ENCODE data around the gene GALNT2. TPM values are rescaled to one million over a fixed set of nuclear protein-coding genes. Genes with fewer than 3 reads are reported as not detected.

The GALNT2 gene
- polyA plus RNA-seq, 2 donors: 11.2 to 15.3 TPM

GRCh38 chr1:230307213-230307612 is 240.2 kb downstream of the GALNT2 start:
- H3K36me3 ChIP-seq (ENCODE audit: control insufficient read depth in 2 of 2, insufficient read depth in 2 of 2, low read length in 1 of 2): no peaks in the 10 kb centered on the region
- H3K9me3 ChIP-seq (ENCODE audit: control insufficient read depth in 2 of 2, insufficient read depth in 1 of 2, low read depth in 1 of 2, low read length in 1 of 2): no peaks in the 10 kb centered on the region
- H3K27ac ChIP-seq (ENCODE audit: low read depth in 2 of 2, low read length in 1 of 2): peak overlapping the region in 1 of 2 donors; percentile 6
- no peak overlapping the region for H3K4me3 ChIP-seq (ENCODE audit: low read depth in 1 of 2, low read length in 2 of 2)
- 37 to 47% methylated on average over 4 of the region's 4 CpGs for WGBS, 2 donors
- no peaks in the 10 kb centered on the region for H3K27me3 ChIP-seq (ENCODE audit: control insufficient read depth in 1 of 2, insufficient read depth in 2 of 2, low read length in 2 of 2)
- H3K4me1 ChIP-seq (ENCODE audit: control insufficient read depth in 2 of 2, insufficient read depth in 2 of 2, low read length in 1 of 2): peaks cover 3 to 6% of the 10 kb centered on the region in 2 donors

- Histone ChIP-seq H3K36me3 (ENCODE audit: control insufficient read depth in 2 of 2, insufficient read depth in 2 of 2, low read length in 1 of 2) (no peaks in the 10 kb centered on the region), H3K27me3 (ENCODE audit: control insufficient read depth in 1 of 2, insufficient read depth in 2 of 2, low read length in 2 of 2) (no peaks in the 10 kb centered on the region), H3K9me3 (ENCODE audit: control insufficient read depth in 2 of 2, insufficient read depth in 1 of 2, low read depth in 1 of 2, low read length in 1 of 2) (no peaks in the 10 kb centered on the region), H3K27ac (ENCODE audit: low read depth in 2 of 2, low read length in 1 of 2) (no peak overlapping the region), H3K4me3 (ENCODE audit: low read depth in 1 of 2, low read length in 2 of 2) (no peak overlapping the region), H3K4me1 (ENCODE audit: control insufficient read depth in 2 of 2, insufficient read depth in 2 of 2, low read length in 1 of 2) (peaks cover 3 to 6% of the 10 kb centered on the region in 2 donors)
- WGBS, 2 donors: 67 to 69% methylated on average over 8 of the region's 8 CpGs
Observed at GRCh38 chr1:230308039-230308438, 241.0 kb downstream of the GALNT2 start.

- 92 to 94% methylated on average over 17 of the region's 17 CpGs for WGBS, 2 donors
- Histone ChIP-seq H3K27ac (ENCODE audit: low read depth in 2 of 2, low read length in 1 of 2) (no peak overlapping the region), H3K4me3 (ENCODE audit: low read depth in 1 of 2, low read length in 2 of 2) (no peak overlapping the region), H3K36me3 (ENCODE audit: control insufficient read depth in 2 of 2, insufficient read depth in 2 of 2, low read length in 1 of 2) (no peaks in the 10 kb centered on the region), H3K9me3 (ENCODE audit: control insufficient read depth in 2 of 2, insufficient read depth in 1 of 2, low read depth in 1 of 2, low read length in 1 of 2) (no peaks in the 10 kb centered on the region), H3K27me3 (ENCODE audit: control insufficient read depth in 1 of 2, insufficient read depth in 2 of 2, low read length in 2 of 2) (no peaks in the 10 kb centered on the region), H3K4me1 (ENCODE audit: control insufficient read depth in 2 of 2, insufficient read depth in 2 of 2, low read length in 1 of 2) (peaks cover 3 to 6% of the 10 kb centered on the region in 2 donors)
Observed at GRCh38 chr1:230308821-230309220, 241.8 kb downstream of the GALNT2 start.

DNA sequence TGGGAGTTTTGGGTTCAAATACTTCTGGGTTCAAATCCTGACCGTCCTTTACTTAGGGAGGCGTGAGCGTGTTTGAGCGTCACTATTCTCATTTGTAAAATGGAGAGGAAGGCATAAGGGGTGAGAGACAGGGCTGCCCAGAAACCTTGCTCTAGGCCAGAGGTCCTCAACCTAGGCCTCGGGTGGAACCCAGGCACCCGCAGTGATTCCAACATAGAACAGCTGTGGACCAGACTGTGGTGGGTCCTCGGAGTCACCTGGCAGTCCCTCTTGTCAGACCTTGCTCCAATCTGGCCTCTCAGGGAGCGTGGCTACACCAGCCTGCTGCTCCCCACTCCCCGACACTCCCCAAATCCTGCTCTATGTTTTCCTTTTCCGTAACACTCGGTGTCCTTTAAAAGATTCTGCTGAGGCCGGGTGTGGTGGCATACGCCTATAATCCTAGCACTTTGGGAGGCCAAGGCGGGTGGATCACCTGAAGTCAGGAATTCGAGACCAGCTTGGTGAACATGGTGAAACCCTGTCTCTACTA is 242.7 kb downstream of the GALNT2 start:
- no peaks in the 10 kb centered on the region for H3K9me3 ChIP-seq (ENCODE audit: control insufficient read depth in 2 of 2, insufficient read depth in 1 of 2, low read depth in 1 of 2, low read length in 1 of 2)
- no peaks in the 10 kb centered on the region for H3K36me3 ChIP-seq (ENCODE audit: control insufficient read depth in 2 of 2, insufficient read depth in 2 of 2, low read length in 1 of 2)
- WGBS, 2 donors: 92% methylated on average over 15 of the region's 15 CpGs
- H3K27me3 ChIP-seq (ENCODE audit: control insufficient read depth in 1 of 2, insufficient read depth in 2 of 2, low read length in 2 of 2): no peaks in the 10 kb centered on the region
- H3K4me3 ChIP-seq (ENCODE audit: low read depth in 1 of 2, low read length in 2 of 2): no peak overlapping the region
- peaks cover 3 to 6% of the 10 kb centered on the region in 2 donors for H3K4me1 ChIP-seq (ENCODE audit: control insufficient read depth in 2 of 2, insufficient read depth in 2 of 2, low read length in 1 of 2)
- H3K27ac ChIP-seq (ENCODE audit: low read depth in 2 of 2, low read length in 1 of 2): no peak overlapping the region

- Histone ChIP-seq H3K4me1 (ENCODE audit: control insufficient read depth in 2 of 2, insufficient read depth in 2 of 2, low read length in 1 of 2) (peaks cover 3 to 6% of the 10 kb centered on the region in 2 donors), H3K36me3 (ENCODE audit: control insufficient read depth in 2 of 2, insufficient read depth in 2 of 2, low read length in 1 of 2) (no peaks in the 10 kb centered on the region), H3K4me3 (ENCODE audit: low read depth in 1 of 2, low read length in 2 of 2) (no peak overlapping the region), H3K27ac (ENCODE audit: low read depth in 2 of 2, low read length in 1 of 2) (no peak overlapping the region), H3K9me3 (ENCODE audit: control insufficient read depth in 2 of 2, insufficient read depth in 1 of 2, low read depth in 1 of 2, low read length in 1 of 2) (no peaks in the 10 kb centered on the region), H3K27me3 (ENCODE audit: control insufficient read depth in 1 of 2, insufficient read depth in 2 of 2, low read length in 2 of 2) (no peaks in the 10 kb centered on the region)
- 32 to 34% methylated on average over 14 of the region's 14 CpGs for WGBS, 2 donors
Observed at GRCh38 chr1:230310381-230311163, 243.5 kb downstream of the GALNT2 start.

GRCh38 chr1:230312676-230313075 is 245.6 kb downstream of the GALNT2 start:
- Histone ChIP-seq H3K36me3 (ENCODE audit: control insufficient read depth in 2 of 2, insufficient read depth in 2 of 2, low read length in 1 of 2) (no peaks in the 10 kb centered on the region), H3K4me1 (ENCODE audit: control insufficient read depth in 2 of 2, insufficient read depth in 2 of 2, low read length in 1 of 2) (peaks cover 2 to 3% of the 10 kb centered on the region in 2 donors), H3K4me3 (ENCODE audit: low read depth in 1 of 2, low read length in 2 of 2) (no peak overlapping the region), H3K27ac (ENCODE audit: low read depth in 2 of 2, low read length in 1 of 2) (no peak overlapping the region), H3K9me3 (ENCODE audit: control insufficient read depth in 2 of 2, insufficient read depth in 1 of 2, low read depth in 1 of 2, low read length in 1 of 2) (no peaks in the 10 kb centered on the region), H3K27me3 (ENCODE audit: control insufficient read depth in 1 of 2, insufficient read depth in 2 of 2, low read length in 2 of 2) (no peaks in the 10 kb centered on the region)
- WGBS, 2 donors: 62 to 70% methylated on average over 3 of the region's 3 CpGs

DNA sequence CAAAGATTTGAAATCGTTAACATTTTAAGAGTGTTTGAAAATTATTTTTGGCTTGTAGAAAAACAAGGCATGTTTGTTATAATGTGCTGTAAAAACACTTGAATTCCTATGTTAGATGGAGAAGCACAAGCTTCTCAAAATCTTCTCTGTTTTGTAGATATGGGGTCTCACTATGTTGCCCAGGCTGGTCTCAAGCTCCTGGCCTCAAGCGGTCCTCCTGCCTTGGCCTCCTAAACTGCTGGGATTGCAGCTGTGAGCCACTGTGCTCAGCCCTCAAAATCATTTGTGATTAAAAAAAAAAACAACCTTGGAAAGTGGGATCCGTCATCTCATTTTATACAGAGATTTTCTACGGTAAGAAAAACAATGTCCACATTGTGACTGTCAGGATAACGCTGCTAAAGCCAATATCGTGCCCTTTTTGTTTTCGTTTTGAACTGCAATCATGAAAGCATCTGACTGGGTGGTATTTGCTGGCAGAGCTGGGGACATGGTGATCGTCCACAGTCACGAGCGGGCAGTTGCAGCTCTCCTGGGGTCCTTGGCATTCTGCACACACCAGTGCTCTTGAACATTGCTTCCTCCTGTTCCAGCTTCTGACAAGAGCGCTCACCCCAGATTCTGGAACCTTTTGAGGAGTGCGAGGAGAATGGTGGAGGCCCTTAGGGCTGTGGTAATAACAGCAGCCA is 246.6 kb downstream of the GALNT2 start:
- H3K9me3 ChIP-seq (ENCODE audit: control insufficient read depth in 2 of 2, insufficient read depth in 1 of 2, low read depth in 1 of 2, low read length in 1 of 2): no peaks in the 10 kb centered on the region
- no peaks in the 10 kb centered on the region for H3K36me3 ChIP-seq (ENCODE audit: control insufficient read depth in 2 of 2, insufficient read depth in 2 of 2, low read length in 1 of 2)
- 74 to 77% methylated on average over 12 of the region's 12 CpGs for WGBS, 2 donors
- no peaks in the 10 kb centered on the region for H3K4me1 ChIP-seq (ENCODE audit: control insufficient read depth in 2 of 2, insufficient read depth in 2 of 2, low read length in 1 of 2)
- no peaks in the 10 kb centered on the region for H3K27me3 ChIP-seq (ENCODE audit: control insufficient read depth in 1 of 2, insufficient read depth in 2 of 2, low read length in 2 of 2)
- no peak overlapping the region for H3K27ac ChIP-seq (ENCODE audit: low read depth in 2 of 2, low read length in 1 of 2)
- H3K4me3 ChIP-seq (ENCODE audit: low read depth in 1 of 2, low read length in 2 of 2): no peak overlapping the region

DNA sequence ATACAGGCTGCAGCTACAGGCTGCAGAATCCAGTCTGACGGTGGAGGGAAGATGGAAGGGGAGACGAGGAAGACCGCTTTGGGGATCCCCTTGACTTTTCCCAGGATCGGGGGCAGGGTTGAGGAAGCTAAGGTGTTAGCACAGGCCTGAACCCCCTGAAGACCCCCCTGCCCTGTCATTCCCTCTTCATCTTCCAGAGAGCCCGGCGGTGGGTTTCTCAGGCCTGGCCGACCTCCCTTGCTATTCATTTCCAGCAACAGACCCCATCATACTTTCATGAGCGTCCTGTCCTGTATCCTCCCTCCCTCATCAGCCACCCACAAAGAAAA is 247.1 kb downstream of the GALNT2 start:
- Histone ChIP-seq H3K36me3 (ENCODE audit: control insufficient read depth in 2 of 2, insufficient read depth in 2 of 2, low read length in 1 of 2) (no peaks in the 10 kb centered on the region), H3K27ac (ENCODE audit: low read depth in 2 of 2, low read length in 1 of 2) (no peak overlapping the region), H3K4me1 (ENCODE audit: control insufficient read depth in 2 of 2, insufficient read depth in 2 of 2, low read length in 1 of 2) (no peaks in the 10 kb centered on the region), H3K4me3 (ENCODE audit: low read depth in 1 of 2, low read length in 2 of 2) (no peak overlapping the region), H3K27me3 (ENCODE audit: control insufficient read depth in 1 of 2, insufficient read depth in 2 of 2, low read length in 2 of 2) (no peaks in the 10 kb centered on the region), H3K9me3 (ENCODE audit: control insufficient read depth in 2 of 2, insufficient read depth in 1 of 2, low read depth in 1 of 2, low read length in 1 of 2) (no peaks in the 10 kb centered on the region)
- 81 to 82% methylated on average over 8 of the region's 8 CpGs for WGBS, 2 donors

- no peak overlapping the region for H3K4me3 ChIP-seq (ENCODE audit: low read depth in 1 of 2, low read length in 2 of 2)
- H3K27me3 ChIP-seq (ENCODE audit: control insufficient read depth in 1 of 2, insufficient read depth in 2 of 2, low read length in 2 of 2): no peaks in the 10 kb centered on the region
- H3K27ac ChIP-seq (ENCODE audit: low read depth in 2 of 2, low read length in 1 of 2): no peak overlapping the region
- H3K4me1 ChIP-seq (ENCODE audit: control insufficient read depth in 2 of 2, insufficient read depth in 2 of 2, low read length in 1 of 2): no peaks in the 10 kb centered on the region
- 83 to 86% methylated on average over 6 of the region's 6 CpGs for WGBS, 2 donors
- H3K36me3 ChIP-seq (ENCODE audit: control insufficient read depth in 2 of 2, insufficient read depth in 2 of 2, low read length in 1 of 2): no peaks in the 10 kb centered on the region
- H3K9me3 ChIP-seq (ENCODE audit: control insufficient read depth in 2 of 2, insufficient read depth in 1 of 2, low read depth in 1 of 2, low read length in 1 of 2): no peaks in the 10 kb centered on the region
Observed at GRCh38 chr1:230315099-230315498, 248.1 kb downstream of the GALNT2 start.
